ENCODE data around the gene RCCD1. TPM values are rescaled to one million over a fixed set of nuclear protein-coding genes. Genes with fewer than 3 reads are reported as not detected.

The RCCD1 gene
- total and polyA plus RNA-seq, 4 donors, result 4.4 to 11.5 (median 6.7) TPM

DNA sequence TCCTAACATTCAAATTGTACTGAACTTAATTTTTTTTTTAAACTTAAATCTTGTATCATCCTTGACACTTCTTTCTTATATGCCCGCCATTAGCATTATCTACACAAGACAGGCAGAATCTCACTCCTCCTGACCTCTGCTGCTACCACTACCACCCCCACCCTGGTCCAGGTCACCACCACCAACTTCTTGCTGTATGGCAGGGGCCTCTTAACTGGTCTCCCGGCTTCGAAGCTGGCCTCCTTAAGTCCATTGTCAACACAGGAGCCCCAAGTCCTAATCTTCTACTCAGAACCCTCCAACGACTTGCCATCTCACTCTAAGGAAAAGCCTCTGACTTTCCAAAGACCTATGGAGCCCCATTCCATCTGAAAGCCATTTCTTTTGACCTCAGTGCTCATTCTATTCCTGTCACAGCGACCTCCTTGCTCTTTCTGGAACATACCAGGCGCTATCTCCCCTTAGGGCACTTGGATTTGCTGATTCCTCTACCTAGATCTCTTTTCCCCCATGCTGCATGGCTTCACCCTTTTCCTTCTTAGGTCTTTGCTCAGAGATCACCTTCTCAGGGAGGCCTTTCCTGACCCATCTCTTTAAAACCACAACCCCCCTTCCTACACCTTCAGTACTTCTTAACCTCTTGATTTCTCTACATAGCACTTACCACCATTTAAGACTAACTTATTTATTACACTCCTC is 37.1 kb downstream of the RCCD1 start:
- Histone ChIP-seq H3K4me3 (no peak overlapping the region), H3K27me3 (ENCODE audit: control insufficient read depth in 3 of 3, insufficient read depth in 3 of 3, low read length in 2 of 3) (no peaks in the 10 kb centered on the region), H3K27ac (ENCODE audit: low read depth in 1 of 2, low read length in 1 of 2) (no peak overlapping the region), H3K9me3 (ENCODE audit: control insufficient read depth in 4 of 4, insufficient read depth in 3 of 4, low read length in 3 of 4) (no peaks in the 10 kb centered on the region), H3K9ac (ENCODE audit: insufficient read depth in 1 of 2, low read length in 2 of 2) (no peak overlapping the region), H3K36me3 (ENCODE audit: control insufficient read depth in 4 of 4, insufficient read depth in 4 of 4, low read length in 4 of 4) (no peaks in the 10 kb centered on the region), H3K4me1 (ENCODE audit: control insufficient read depth in 5 of 5, insufficient read depth in 5 of 5, low read length in 5 of 5) (peaks cover 0 to 13% (median 9%) of the 10 kb centered on the region in 5 donors)
- 85 to 93% methylated on average over 6 of the region's 6 CpGs for WGBS, 2 donors
- no peak for ATAC-seq (ENCODE audit: insufficient read depth, low FRiP score)
- TF ChIP-seq CTCF (IDR thresholded peaks at IDR 0.05; ENCODE audit: control extremely low read depth, extremely low read depth), result no peak
- peak in 1 of 3 donors; percentile 4 for DNase-seq

DNA sequence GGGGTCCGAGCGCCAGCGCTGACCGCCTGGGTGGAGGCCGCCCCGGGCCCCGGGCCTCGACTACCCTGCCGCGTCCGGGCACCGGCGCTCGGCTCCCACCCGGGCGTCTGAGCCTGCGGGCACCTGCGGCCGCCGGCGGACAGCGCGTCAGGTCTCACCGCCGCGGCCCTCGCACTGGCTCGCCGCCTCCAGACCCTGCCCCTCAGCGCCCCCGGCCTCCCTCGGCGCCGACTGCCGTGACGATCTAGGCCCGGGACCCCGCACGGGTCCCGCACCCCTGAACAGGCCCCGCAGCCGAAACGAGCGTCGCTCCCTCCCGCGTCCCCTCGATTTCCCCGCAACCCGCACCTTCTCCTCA is 39.4 kb downstream of the RCCD1 start:
- no peak for DNase-seq
- ATAC-seq (ENCODE audit: insufficient read depth, low FRiP score), result no peak
- Histone ChIP-seq H3K9ac (ENCODE audit: insufficient read depth in 1 of 2, low read length in 2 of 2) (peak overlapping the region; percentile 69 to 93), H3K4me1 (ENCODE audit: control insufficient read depth in 5 of 5, insufficient read depth in 5 of 5, low read length in 5 of 5) (peaks cover 0 to 11% (median 4%) of the 10 kb centered on the region in 5 donors), H3K36me3 (ENCODE audit: control insufficient read depth in 4 of 4, insufficient read depth in 4 of 4, low read length in 4 of 4) (peaks cover 5 to 13% (median 11%) of the 10 kb centered on the region in 4 donors), H3K4me3 (peak overlapping the region; percentile 92), H3K27me3 (ENCODE audit: control insufficient read depth in 3 of 3, insufficient read depth in 3 of 3, low read length in 2 of 3) (no peaks in the 10 kb centered on the region), H3K27ac (ENCODE audit: low read depth in 1 of 2, low read length in 1 of 2) (peak overlapping the region; percentile 72 to 84), H3K9me3 (ENCODE audit: control insufficient read depth in 4 of 4, insufficient read depth in 3 of 4, low read length in 3 of 4) (no peaks in the 10 kb centered on the region)
- WGBS, 2 donors, result 0 to 1% methylated on average over 43 to 50 of the region's 50 CpGs
- TF ChIP-seq CTCF (IDR thresholded peaks at IDR 0.05; ENCODE audit: control extremely low read depth, extremely low read depth), result no peak

GRCh38 chr15:90994417-90995311 is 40.0 kb downstream of the RCCD1 start, which contains the start of gene PRC1:
Gene PRC1, minus strand, starts transcription at chr15:90994535. Its CDS starts 118 bp downstream, at chr15:90994417.
- WGBS, 2 donors, result 0 to 1% methylated on average over 74 to 75 of the region's 75 CpGs

More at GRCh38 chr15:90994417-90995311, 40.0 kb downstream of the RCCD1 start, which contains the start of gene PRC1:
- Histone ChIP-seq H3K36me3 (ENCODE audit: control insufficient read depth in 4 of 4, insufficient read depth in 4 of 4, low read length in 4 of 4) (peaks cover 8 to 17% (median 12%) of the 10 kb centered on the region in 4 donors), H3K4me3 (peak within 1 kb of the TSS; percentile 92), H3K9me3 (ENCODE audit: control insufficient read depth in 4 of 4, insufficient read depth in 3 of 4, low read length in 3 of 4) (no peaks in the 10 kb centered on the region), H3K27ac (ENCODE audit: low read depth in 1 of 2, low read length in 1 of 2) (peak within 1 kb of the TSS; percentile 77 to 84), H3K27me3 (ENCODE audit: control insufficient read depth in 3 of 3, insufficient read depth in 3 of 3, low read length in 2 of 3) (no peaks in the 10 kb centered on the region), H3K9ac (ENCODE audit: insufficient read depth in 1 of 2, low read length in 2 of 2) (peak within 1 kb of the TSS; percentile 97 to 99), H3K4me1 (ENCODE audit: control insufficient read depth in 5 of 5, insufficient read depth in 5 of 5, low read length in 5 of 5) (peaks cover 0 to 11% (median 4%) of the 10 kb centered on the region in 5 donors)
- peak; percentile 98 to 99 (median 99) for DNase-seq
- ATAC-seq (ENCODE audit: insufficient read depth, low FRiP score), result peak; percentile 98
- TF ChIP-seq CTCF (IDR thresholded peaks at IDR 0.05; ENCODE audit: control extremely low read depth, extremely low read depth), result no peak

Measured in lung (tissue), 12 donors.